Measurements from ENCODE around the gene SAC3D1. TPM values are rescaled to one million over a fixed set of nuclear protein-coding genes. Genes with fewer than 3 reads are reported as not detected.
"Not testable (repeated sequence)": the region's sequence is repeated elsewhere in the genome, so short reads cannot be mapped to it uniquely, and the experiment has no call there.

SAC3D1 gene
- total RNA-seq, 1 donor from 2014 or later, result 15.5 TPM

DNA sequence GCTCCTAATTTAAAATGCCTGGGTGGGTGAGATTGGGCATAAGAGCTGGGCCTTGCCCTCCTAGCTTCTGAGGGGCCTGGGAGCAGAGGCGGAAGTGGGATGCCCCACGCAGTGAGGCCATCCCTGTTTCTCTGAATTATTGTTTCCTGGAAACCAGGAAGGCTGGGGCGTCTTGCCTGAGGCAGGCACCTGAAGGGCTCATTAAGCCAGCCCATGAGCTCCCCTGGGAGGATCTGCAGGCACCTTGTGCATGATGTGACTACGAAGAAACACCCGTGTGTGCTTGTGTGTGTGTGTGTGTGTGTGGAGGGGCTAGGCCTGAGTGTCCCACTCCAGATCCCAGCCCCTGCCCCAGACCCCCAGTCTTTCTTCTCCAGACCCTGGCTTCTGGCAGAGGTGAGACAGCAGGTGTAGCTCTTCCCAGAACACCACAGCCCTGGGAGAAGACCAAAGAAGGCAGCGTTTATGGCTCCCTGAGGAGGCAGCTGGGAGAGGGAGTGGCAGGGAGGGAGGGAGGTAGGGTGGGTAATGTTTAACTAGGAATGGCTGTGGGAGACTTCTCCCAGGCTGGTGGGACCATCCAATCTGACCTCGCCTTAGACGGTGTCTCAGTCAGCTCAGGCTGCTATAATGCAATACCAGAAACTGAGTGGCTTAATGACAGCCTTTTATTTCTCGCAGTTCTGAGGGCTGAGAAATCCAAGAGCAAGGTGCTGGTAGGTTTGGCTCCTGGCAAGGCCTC lies 42.1 kb upstream of the SAC3D1 start:
- no peaks in the 10 kb centered on the region for H3K36me3 ChIP-seq (ENCODE audit: control insufficient read depth, insufficient read depth, low read length)
- FAIRE-seq (no peak), DNase-seq (ENCODE audit: low read depth) (no peak)
- H3K27me3 ChIP-seq (ENCODE audit: control insufficient read depth, insufficient read depth, low read length), result no peaks in the 10 kb centered on the region
- TF ChIP-seq, protein P1, sequence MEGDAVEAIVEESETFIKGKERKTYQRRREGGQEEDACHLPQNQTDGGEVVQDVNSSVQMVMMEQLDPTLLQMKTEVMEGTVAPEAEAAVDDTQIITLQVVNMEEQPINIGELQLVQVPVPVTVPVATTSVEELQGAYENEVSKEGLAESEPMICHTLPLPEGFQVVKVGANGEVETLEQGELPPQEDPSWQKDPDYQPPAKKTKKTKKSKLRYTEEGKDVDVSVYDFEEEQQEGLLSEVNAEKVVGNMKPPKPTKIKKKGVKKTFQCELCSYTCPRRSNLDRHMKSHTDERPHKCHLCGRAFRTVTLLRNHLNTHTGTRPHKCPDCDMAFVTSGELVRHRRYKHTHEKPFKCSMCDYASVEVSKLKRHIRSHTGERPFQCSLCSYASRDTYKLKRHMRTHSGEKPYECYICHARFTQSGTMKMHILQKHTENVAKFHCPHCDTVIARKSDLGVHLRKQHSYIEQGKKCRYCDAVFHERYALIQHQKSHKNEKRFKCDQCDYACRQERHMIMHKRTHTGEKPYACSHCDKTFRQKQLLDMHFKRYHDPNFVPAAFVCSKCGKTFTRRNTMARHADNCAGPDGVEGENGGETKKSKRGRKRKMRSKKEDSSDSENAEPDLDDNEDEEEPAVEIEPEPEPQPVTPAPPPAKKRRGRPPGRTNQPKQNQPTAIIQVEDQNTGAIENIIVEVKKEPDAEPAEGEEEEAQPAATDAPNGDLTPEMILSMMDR (IDR thresholded peaks at IDR 0.05; ENCODE audit: insufficient read depth, low read length, severe bottlenecking), result no peak
- H3K4me3 ChIP-seq (ENCODE audit: low read depth, low read length), result no peak overlapping the region

DNA sequence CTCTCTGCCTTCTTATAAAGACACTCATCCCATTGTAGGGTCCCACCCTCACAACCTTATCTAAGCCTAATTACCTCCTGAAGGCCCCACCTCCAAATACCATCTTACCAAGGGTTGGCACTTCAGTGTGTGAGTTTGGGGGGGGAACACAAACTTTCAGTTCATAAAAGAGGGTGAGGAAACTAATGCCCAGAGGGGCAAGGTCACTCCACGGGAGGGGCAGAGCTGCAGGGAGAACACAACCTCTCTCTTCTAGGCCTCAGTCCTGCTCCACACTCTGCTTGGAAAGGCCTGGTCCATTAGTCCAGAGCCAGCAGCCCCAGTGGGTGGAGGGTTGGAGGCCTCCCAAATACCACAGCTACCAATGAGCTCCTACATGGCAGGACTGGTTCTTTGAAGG lies 41.5 kb upstream of the SAC3D1 start:
- Histone ChIP-seq H3K4me3 (ENCODE audit: low read depth, low read length) (no peak overlapping the region), H3K36me3 (ENCODE audit: control insufficient read depth, insufficient read depth, low read length) (no peaks in the 10 kb centered on the region), H3K27me3 (ENCODE audit: control insufficient read depth, insufficient read depth, low read length) (no peaks in the 10 kb centered on the region)
- TF ChIP-seq, protein P1 (IDR thresholded peaks at IDR 0.05; ENCODE audit: insufficient read depth, low read length, severe bottlenecking), result no peak
- FAIRE-seq (no peak), DNase-seq (ENCODE audit: low read depth) (no peak)

DNA sequence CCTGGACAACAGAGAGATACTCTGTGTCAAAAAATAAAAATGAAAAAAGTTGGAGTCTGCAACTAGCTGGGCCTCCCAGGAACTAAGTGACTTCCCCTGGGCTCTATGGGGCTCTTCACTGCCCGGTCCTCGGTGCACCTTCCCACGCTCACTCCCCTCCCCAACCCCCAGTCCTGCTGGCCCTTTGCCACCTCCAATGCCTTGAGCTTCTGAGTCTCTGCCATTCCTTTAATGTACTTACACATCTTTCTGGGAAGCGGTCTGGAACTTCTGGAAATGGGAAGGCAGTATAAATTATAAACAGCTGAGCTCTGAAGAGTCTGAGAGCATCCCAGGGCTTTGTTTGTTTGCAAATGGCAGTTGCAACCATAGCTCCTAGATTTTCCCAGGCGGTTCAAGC lies 38.3 kb upstream of the SAC3D1 start:
- Histone ChIP-seq H3K27me3 (ENCODE audit: control insufficient read depth, insufficient read depth, low read length) (no peaks in the 10 kb centered on the region), H3K36me3 (ENCODE audit: control insufficient read depth, insufficient read depth, low read length) (no peaks in the 10 kb centered on the region), H3K4me3 (ENCODE audit: low read depth, low read length) (no peak overlapping the region)
- no peak for DNase-seq (ENCODE audit: low read depth)
- TF ChIP-seq, protein P1 (IDR thresholded peaks at IDR 0.05; ENCODE audit: insufficient read depth, low read length, severe bottlenecking), result no peak
- no peak for FAIRE-seq

DNA sequence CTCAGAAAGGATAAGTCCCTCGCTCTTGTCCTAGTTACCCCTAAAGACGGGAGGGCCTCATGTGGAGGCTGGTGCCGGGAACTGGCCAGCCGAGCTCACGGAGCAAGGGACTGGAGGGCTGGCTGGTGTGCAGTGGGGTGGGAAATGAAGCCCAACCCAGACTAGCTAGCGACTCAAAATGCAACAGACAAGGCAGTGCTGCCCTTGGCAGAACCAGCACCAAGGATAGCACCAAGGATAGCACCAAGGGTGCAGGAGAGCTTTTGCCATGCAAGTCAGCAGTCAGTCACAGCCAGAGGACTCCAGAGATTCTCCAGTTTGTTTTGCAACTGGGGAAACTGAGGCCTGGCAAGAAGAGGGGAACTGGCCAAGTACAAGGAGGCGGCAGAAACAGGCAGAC lies 37.7 kb upstream of the SAC3D1 start:
- FAIRE-seq (no peak), DNase-seq (ENCODE audit: low read depth) (peak; percentile 38)
- Histone ChIP-seq H3K27me3 (ENCODE audit: control insufficient read depth, insufficient read depth, low read length) (no peaks in the 10 kb centered on the region), H3K4me3 (ENCODE audit: low read depth, low read length) (no peak overlapping the region), H3K36me3 (ENCODE audit: control insufficient read depth, insufficient read depth, low read length) (no peaks in the 10 kb centered on the region)
- TF ChIP-seq, protein P1 (IDR thresholded peaks at IDR 0.05; ENCODE audit: insufficient read depth, low read length, severe bottlenecking), result no peak

DNA sequence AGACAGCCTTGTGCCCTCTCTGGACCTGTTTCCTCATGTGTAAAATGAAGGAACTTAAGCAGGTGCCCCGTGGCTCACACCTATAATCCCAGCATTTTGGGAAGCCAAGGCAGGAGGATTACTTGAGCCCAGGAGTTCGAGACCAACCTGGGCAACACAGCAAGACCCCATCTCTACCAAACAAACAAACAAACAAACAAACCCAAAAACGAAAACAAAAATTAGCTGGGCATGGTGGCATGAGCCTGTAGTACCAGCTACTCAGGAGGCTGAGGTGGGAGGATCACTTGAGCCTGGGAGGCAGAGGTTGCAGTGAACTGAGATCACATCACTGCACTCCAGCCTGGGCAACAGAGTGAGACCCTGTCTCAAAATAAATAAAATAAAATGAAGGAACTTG lies 37.0 kb upstream of the SAC3D1 start:
- not testable (repeated sequence) for FAIRE-seq; DNase-seq (ENCODE audit: low read depth); H3K36me3 ChIP-seq (ENCODE audit: control insufficient read depth, insufficient read depth, low read length); H3K4me3 ChIP-seq (ENCODE audit: low read depth, low read length); H3K27me3 ChIP-seq (ENCODE audit: control insufficient read depth, insufficient read depth, low read length)

DNA sequence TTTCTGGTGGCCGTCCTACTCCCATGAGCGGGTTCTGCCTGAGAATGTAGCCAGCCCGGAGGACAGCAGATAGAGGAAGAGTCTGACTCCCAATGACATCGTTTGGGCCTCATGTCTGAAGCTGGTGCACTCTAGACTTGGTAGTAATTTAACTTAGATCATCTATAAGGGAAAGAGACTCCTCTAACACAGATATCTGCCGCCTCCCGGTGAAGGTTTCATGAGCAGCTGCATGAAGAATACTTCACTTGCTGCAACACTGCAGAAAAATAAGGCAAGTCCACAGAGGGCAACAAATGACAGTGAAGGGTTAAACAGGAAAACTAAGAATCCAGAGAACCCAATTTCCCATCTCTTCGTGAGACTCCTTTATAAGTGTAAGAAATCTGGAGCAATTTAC lies 33.0 kb upstream of the SAC3D1 start:
- peak; percentile 7 for DNase-seq (ENCODE audit: low read depth)
- H3K36me3 ChIP-seq (ENCODE audit: control insufficient read depth, insufficient read depth, low read length), result no peaks in the 10 kb centered on the region
- TF ChIP-seq, protein P1 (IDR thresholded peaks at IDR 0.05; ENCODE audit: insufficient read depth, low read length, severe bottlenecking), result no peak
- no peaks in the 10 kb centered on the region for H3K27me3 ChIP-seq (ENCODE audit: control insufficient read depth, insufficient read depth, low read length)
- no peak for FAIRE-seq
- no peak overlapping the region for H3K4me3 ChIP-seq (ENCODE audit: low read depth, low read length)
